Bronchial epithelial cell (primary cell): Measurements from ENCODE around the gene C13orf42. TPM values are rescaled to one million over a fixed set of nuclear protein-coding genes. Genes with fewer than 3 reads are reported as not detected.

ENCODE experiments used
- total RNA-seq: library from RNA; depleted of rRNA; stranded (reverse); fragments of >200 nt; gene quantifications from 2 replicates; pipeline ENCODE4 v1.2.1, GENCODE V29; 2014

C13orf42 gene
- total RNA-seq, 1 donor from 2014 or later: not detected

Other genes starting within 250 kb of the C13orf42 start
- 33.2 and 35.0 TPM in 2 replicates for gene RNASEH2B, start 201.5 kb downstream of the C13orf42 start, total RNA-seq
- gene FAM124A, start 111.1 kb upstream of the C13orf42 start, total RNA-seq: not detected in 2 replicates
- gene SERPINE3, start 228.4 kb upstream of the C13orf42 start, total RNA-seq: not detected in 2 replicates